Measurements from ENCODE around the gene MYRIP.
"Not testable (repeated sequence)": the region's sequence is repeated elsewhere in the genome, so short reads cannot be mapped to it uniquely, and the experiment has no call there.

MYRIP gene

GRCh38 chr3:40044487-40044886 is 235.1 kb downstream of the MYRIP start:
- DNase-seq: no peak

- DNase-seq: no peak
Observed at GRCh38 chr3:40045051-40045450, 235.6 kb downstream of the MYRIP start.

- DNase-seq: no peak
Observed at GRCh38 chr3:40046149-40046548, 236.7 kb downstream of the MYRIP start.

- no peak for DNase-seq
Observed at GRCh38 chr3:40047406-40047805, 238.0 kb downstream of the MYRIP start.

- no peak for DNase-seq
Observed at GRCh38 chr3:40053663-40054062, 244.3 kb downstream of the MYRIP start.

GRCh38 chr3:40054568-40055222 is 245.3 kb downstream of the MYRIP start:
- no peak for DNase-seq

GRCh38 chr3:40055361-40055760 is 246.0 kb downstream of the MYRIP start:
- no peak for DNase-seq

GRCh38 chr3:40055956-40056355 is 246.5 kb downstream of the MYRIP start:
- no peak for DNase-seq

GRCh38 chr3:40057077-40057476 is 247.7 kb downstream of the MYRIP start:
- DNase-seq: no peak

- no peak for DNase-seq
Observed at GRCh38 chr3:40057786-40058185, 248.4 kb downstream of the MYRIP start.

GRCh38 chr3:40068636-40069035 is 259.2 kb downstream of the MYRIP start:
- no peak for DNase-seq

- no peak for DNase-seq
Observed at GRCh38 chr3:40070816-40071215, 261.4 kb downstream of the MYRIP start.

- no peak for DNase-seq
Observed at GRCh38 chr3:40071683-40072238, 262.4 kb downstream of the MYRIP start.

- DNase-seq: no peak
Observed at GRCh38 chr3:40073310-40074007, 264.1 kb downstream of the MYRIP start.

- not testable (repeated sequence) for DNase-seq
Observed at GRCh38 chr3:40077139-40077538, 267.7 kb downstream of the MYRIP start.

- DNase-seq: not testable (repeated sequence)
Observed at GRCh38 chr3:40077828-40078492, 268.6 kb downstream of the MYRIP start.

GRCh38 chr3:40078590-40078989 is 269.2 kb downstream of the MYRIP start:
- DNase-seq: no peak

- DNase-seq: no peak
Observed at GRCh38 chr3:40079203-40079846, 269.9 kb downstream of the MYRIP start.

- DNase-seq: no peak
Observed at GRCh38 chr3:40079847-40080240, 270.4 kb downstream of the MYRIP start.

GRCh38 chr3:40083066-40083465 is 273.7 kb downstream of the MYRIP start:
- DNase-seq: no peak

GRCh38 chr3:40084424-40084823 is 275.0 kb downstream of the MYRIP start:
- not testable (repeated sequence) for DNase-seq

GRCh38 chr3:40086890-40087883 is 277.8 kb downstream of the MYRIP start:
- no peak for DNase-seq
